Measurements from ENCODE around the gene ADCY4.
A peak's percentile ranks its signal among the peaks of the same experiment; 100 is the strongest.

ADCY4 gene

GRCh38 chr14:24271134-24271833 is 63.6 kb downstream of the ADCY4 start, which contains the start of gene RABGGTA:
TSS of gene RABGGTA (minus strand) at chr14:24271597. CDS start at chr14:24271115, 482 bp downstream.
- peak; percentile 96 for DNase-seq

GRCh38 chr14:24270537-24271133 is 64.2 kb downstream of the ADCY4 start:
- no peak for DNase-seq

GRCh38 chr14:24269910-24270536 is 64.8 kb downstream of the ADCY4 start:
- DNase-seq, result no peak

GRCh38 chr14:24269368-24269767 is 65.5 kb downstream of the ADCY4 start:
- no peak for DNase-seq

Data from CD4-positive, alpha-beta T cell treated with Interleukin-12 subunit alpha and Interleukin-12 subunit beta, for 1 hour (primary cell).